ENCODE results near the gene SNRNP200.

Gene SNRNP200

GRCh38 chr2:96305091-96305978 lies at the start of gene SNRNP200 (continued):
- no peak for TF ChIP-seq ZSCAN23 (tag by site-specific recombination; IDR thresholded peaks at IDR 0.05)
- no peak for TF ChIP-seq ZNF777 (tag by site-specific recombination; IDR thresholded peaks at IDR 0.05; ENCODE audit: borderline replicate concordance)
- TF ChIP-seq ZNF184 (tag by site-specific recombination; IDR thresholded peaks at IDR 0.05), result no peak
- no peak for TF ChIP-seq ZNF837 (tag by site-specific recombination; IDR thresholded peaks at IDR 0.05)
- no peak for TF ChIP-seq ZNF558 (tag by site-specific recombination; IDR thresholded peaks at IDR 0.05)
- TF ChIP-seq SP2 (tag by site-specific recombination; IDR thresholded peaks at IDR 0.05), result peak; percentile 93
- no peak for TF ChIP-seq GFI1B (tag by site-specific recombination; IDR thresholded peaks at IDR 0.05)
- TF ChIP-seq ZNF350 (tag by site-specific recombination; IDR thresholded peaks at IDR 0.05), result no peak
- TF ChIP-seq KLF9 (tag by site-specific recombination; IDR thresholded peaks at IDR 0.05; ENCODE audit: low read depth), result peak; percentile 99
- TF ChIP-seq ZNF391 (tag by site-specific recombination; IDR thresholded peaks at IDR 0.05; ENCODE audit: borderline replicate concordance, low read depth), result no peak
- no peak for TF ChIP-seq ATF2 (tag by site-specific recombination; IDR thresholded peaks at IDR 0.05; ENCODE audit: low read depth)
- TF ChIP-seq ZNF624 (tag by site-specific recombination; IDR thresholded peaks at IDR 0.05), result no peak
- TF ChIP-seq ZNF174 (tag by site-specific recombination; IDR thresholded peaks at IDR 0.05), result no peak
- peak; percentile 52 for TF ChIP-seq ZBTB10 (tag by site-specific recombination; IDR thresholded peaks at IDR 0.05)
- no peak for TF ChIP-seq ZNF664 (tag by site-specific recombination; IDR thresholded peaks at IDR 0.05)
- no peak for TF ChIP-seq ZNF404 (tag by site-specific recombination; IDR thresholded peaks at IDR 0.05)
- TF ChIP-seq ZNF473 (tag by site-specific recombination; IDR thresholded peaks at IDR 0.05), result no peak
- no peak; the same call in 1 of the 2 replicates for TF ChIP-seq ZBTB20 (tag by site-specific recombination; IDR thresholded peaks at IDR 0.05)
- TF ChIP-seq ZNF677 (tag by site-specific recombination; IDR thresholded peaks at IDR 0.05), result no peak
- no peak for TF ChIP-seq AEBP2 (tag by site-specific recombination; IDR thresholded peaks at IDR 0.05; ENCODE audit: borderline replicate concordance)
- no peak for TF ChIP-seq ZNF223 (tag by site-specific recombination; IDR thresholded peaks at IDR 0.05)
- no peak for TF ChIP-seq ZBTB44 (tag by site-specific recombination; IDR thresholded peaks at IDR 0.05)
- no peak for TF ChIP-seq ZFHX2 (tag by site-specific recombination; conservative IDR thresholded peaks at IDR 0.05)
- no peak for TF ChIP-seq FEZF1 (tag by site-specific recombination; IDR thresholded peaks at IDR 0.05)
- no peak for TF ChIP-seq ZSCAN16 (tag by site-specific recombination; IDR thresholded peaks at IDR 0.05)
- no peak for TF ChIP-seq HOXC10 (CRISPR knock-in tag; IDR thresholded peaks at IDR 0.05)
- no peak for TF ChIP-seq ZNF112 (tag by site-specific recombination; IDR thresholded peaks at IDR 0.05)
- TF ChIP-seq ZNF274 (IDR thresholded peaks at IDR 0.05; ENCODE audit: low read length), result no peak
- no peak for TF ChIP-seq ZNF274 (tag by site-specific recombination; IDR thresholded peaks at IDR 0.05; ENCODE audit: borderline replicate concordance)
- no peak for TF ChIP-seq BCL11A (tag by site-specific recombination; IDR thresholded peaks at IDR 0.05; ENCODE audit: low read depth)
- TF ChIP-seq ZNF362 (tag by site-specific recombination; IDR thresholded peaks at IDR 0.05), result peak; percentile 88
